Measurements from ENCODE around the gene DAPK3.
A peak's percentile ranks its signal among the peaks of the same experiment; 100 is the strongest.
"Not testable (repeated sequence)": the region's sequence is repeated elsewhere in the genome, so short reads cannot be mapped to it uniquely, and the experiment has no call there.

DAPK3 gene

GRCh38 chr19:3977242-3978143, 6.6 kb upstream of the DAPK3 start:
- no peak for DNase-seq

GRCh38 chr19:3976495-3977241, 5.8 kb upstream of the DAPK3 start:
- peak; percentile 8 for DNase-seq

GRCh38 chr19:3975637-3976087, 4.8 kb upstream of the DAPK3 start:
- DNase-seq: no peak

- no peak for DNase-seq
Measured at GRCh38 chr19:3975144-3975543, 4.2 kb upstream of the DAPK3 start.

GRCh38 chr19:3970313-3970807, 539 bp downstream of the DAPK3 start:
- DNase-seq: no peak

GRCh38 chr19:3969435-3970312, 1.2 kb downstream of the DAPK3 start:
- no peak for DNase-seq

GRCh38 chr19:3968556-3969434, 2.1 kb downstream of the DAPK3 start:
- DNase-seq: no peak

- not testable (repeated sequence) for DNase-seq
Measured at GRCh38 chr19:3967983-3968382, 2.9 kb downstream of the DAPK3 start.

- no peak for DNase-seq
Measured at GRCh38 chr19:3966051-3967017, 4.6 kb downstream of the DAPK3 start.

GRCh38 chr19:3964256-3965194, 6.4 kb downstream of the DAPK3 start:
- no peak for DNase-seq

GRCh38 chr19:3963458-3964255, 7.2 kb downstream of the DAPK3 start:
- no peak for DNase-seq

GRCh38 chr19:3961007-3961406, 9.9 kb downstream of the DAPK3 start:
- DNase-seq: no peak

- no peak for DNase-seq
Measured at GRCh38 chr19:3959766-3960131, 11.2 kb downstream of the DAPK3 start.

GRCh38 chr19:3958836-3959765, 11.8 kb downstream of the DAPK3 start:
- no peak for DNase-seq

GRCh38 chr19:3955688-3956087, 15.2 kb downstream of the DAPK3 start:
- DNase-seq: no peak

- DNase-seq: not testable (repeated sequence)
Measured at GRCh38 chr19:3955276-3955675, 15.6 kb downstream of the DAPK3 start.

GRCh38 chr19:3954107-3954506, 16.8 kb downstream of the DAPK3 start:
- DNase-seq: no peak

Data from stimulated activated CD4-positive, alpha-beta T cell treated with anti-CD3 and anti-CD28 coated beads, Interleukin-4, amount 100 ng/mL, for 24 hours (primary cell).